PC-3 (cell line): ENCODE data around the gene ERVK3-1. TPM values are rescaled to one million over a fixed set of nuclear protein-coding genes. Genes with fewer than 3 reads are reported as not detected.

ENCODE experiments used
- ATAC-seq: fragments of 200-7000 bp; cut with Tn5 transposase; 2 replicates; pipeline ENCODE4 v1.9.1; 2020; ENCODE audit warnings: mild to moderate bottlenecking, moderate library complexity
- BruUV-seq: library from RNA; stranded (reverse); fragments of 400-500 nt; replicated peaks from 2 replicates; lab custom pipeline; 2021; lab: Mats Ljungman, UMichigan
- CTCF ChIA-PET: fragments of 300-600 bp; sonication (Branson Sonifier 250); formaldehyde crosslinking; loops from one replicate; lab custom pipeline; 2022; ENCODE audit warnings: antibody characterized with exemption; lab: Charles Lee
- POLR2A ChIA-PET: fragments of 300-600 bp; sonication (Branson Sonifier 250); formaldehyde crosslinking; loops from one replicate; lab custom pipeline; 2022; ENCODE audit warnings: antibody characterized with exemption; ENCODE audit not compliant: unreplicated experiment; lab: Charles Lee
- DNase-seq: peaks from one replicate; pipeline ENCODE4 v3.0.0-alpha.2; 2015
- H2AFZ ChIP-seq: fragments of 300-600 bp; sonication (generic); 2 replicates; pipeline ENCODE4 v1.6.0; 2016; ENCODE audit warnings: antibody characterized with exemption, low read length
- H3F3A ChIP-seq: fragments of 300-600 bp; sonication (generic); one replicate; pipeline ENCODE4 v1.6.0; 2017; ENCODE audit warnings: antibody characterized with exemption, low read length, control low read depth, mild to moderate bottlenecking; ENCODE audit not compliant: unreplicated experiment
- H3K27ac ChIP-seq: fragments of 300-600 bp; sonication (generic); 2 replicates; pipeline ENCODE4 v1.5.1; 2016; ENCODE audit warnings: mild to moderate bottlenecking, low read length
- H3K27me3 ChIP-seq: fragments of 300-600 bp; sonication (generic); 2 replicates; pipeline ENCODE4 v1.6.1; 2016; ENCODE audit warnings: low read length, mixed read lengths
- H3K36me3 ChIP-seq: fragments of 300-600 bp; sonication (generic); 2 replicates; pipeline ENCODE4 v1.6.1; 2016; ENCODE audit warnings: low read depth, mixed run types, low read length, mixed read lengths
- H3K4me1 ChIP-seq: fragments of 300-600 bp; sonication (generic); 2 replicates; pipeline ENCODE4 v1.5.1; 2016; ENCODE audit warnings: low read length; ENCODE audit not compliant: insufficient read depth
- H3K4me2 ChIP-seq: fragments of 300-600 bp; sonication (generic); 2 replicates; pipeline ENCODE4 v1.6.0; 2016; ENCODE audit warnings: low read length
- H3K4me3 ChIP-seq: fragments of 300-600 bp; sonication (generic); 2 replicates; pipeline ENCODE4 v1.5.1; 2016; ENCODE audit warnings: mild to moderate bottlenecking, low read length, mixed read lengths
- H3K79me2 ChIP-seq: fragments of 300-600 bp; sonication (generic); 2 replicates; pipeline ENCODE4 v1.6.1; 2017; ENCODE audit warnings: low read length, mixed read lengths
- H3K9ac ChIP-seq: fragments of 300-600 bp; sonication (generic); 2 replicates; pipeline ENCODE4 v1.6.0; 2016; ENCODE audit warnings: mild to moderate bottlenecking, low read length
- H3K9me2 ChIP-seq: fragments of 300-600 bp; sonication (generic); replicated peaks from 2 replicates; pipeline ENCODE4 v1.6.1; 2016; ENCODE audit warnings: mixed run types, low read length, mixed read lengths
- H3K9me3 ChIP-seq: fragments of 300-600 bp; sonication (generic); 2 replicates; pipeline ENCODE4 v1.6.1; 2016; ENCODE audit warnings: low read length, mixed read lengths
- H4K20me1 ChIP-seq: fragments of 300-600 bp; sonication (generic); 2 replicates; pipeline ENCODE4 v1.6.1; 2016; ENCODE audit warnings: low read length, mixed read lengths
- EZH2 ChIP-seq: fragments of 300-600 bp; sonication (generic); IDR thresholded peaks from one replicate; pipeline ENCODE4 v1.6.1; 2017; ENCODE audit warnings: antibody characterized with exemption, mild to moderate bottlenecking, low read length; ENCODE audit not compliant: unreplicated experiment
- EZH2phosphoT487 ChIP-seq: fragments of 300-600 bp; sonication (generic); IDR thresholded peaks from 2 replicates; pipeline ENCODE4 v1.6.1; 2018; ENCODE audit warnings: mild to moderate bottlenecking, antibody characterized with exemption, low read length, borderline replicate concordance
- intact Hi-C: fragments of 100-400 bp; cut with micrococcal nuclease; formaldehyde crosslinking; loops from 2 replicates; pipeline ENCODE4 v1.9.0; 2023
- total RNA-seq: library from RNA; depleted of rRNA; stranded (reverse); fragments of >200 nt; gene quantifications from 2 replicates; pipeline ENCODE4 v1.2.3, GENCODE V29; 2014
- TF ChIP-seq, protein P1 (sequence below): fragments of 300-600 bp; sonication (generic); conservative IDR thresholded peaks from 2 replicates; pipeline ENCODE4 v1.5.1; 2017; ENCODE audit warnings: antibody characterized with exemption, low read depth, mild to moderate bottlenecking, low read length

ERVK3-1 gene
- total RNA-seq, 1 experiment from 2014 or later, result 104 TPM

GRCh38 chr19:58319241-58319640, 14.1 kb downstream of the ERVK3-1 start:
- H3K4me2 ChIP-seq, result no peak overlapping the region
- no peak overlapping the region for H2AFZ ChIP-seq
- no peak overlapping the region for H3K27ac ChIP-seq
- H3K79me2 ChIP-seq, result peaks cover 13% of the 10 kb centered on the region
- no peaks in the 10 kb centered on the region for H3K27me3 ChIP-seq
- DNase-seq (no peak), ATAC-seq (no peak)
- TF ChIP-seq EZH2phosphoT487 (no peak), EZH2 (no peak)
- TF ChIP-seq, protein P1, sequence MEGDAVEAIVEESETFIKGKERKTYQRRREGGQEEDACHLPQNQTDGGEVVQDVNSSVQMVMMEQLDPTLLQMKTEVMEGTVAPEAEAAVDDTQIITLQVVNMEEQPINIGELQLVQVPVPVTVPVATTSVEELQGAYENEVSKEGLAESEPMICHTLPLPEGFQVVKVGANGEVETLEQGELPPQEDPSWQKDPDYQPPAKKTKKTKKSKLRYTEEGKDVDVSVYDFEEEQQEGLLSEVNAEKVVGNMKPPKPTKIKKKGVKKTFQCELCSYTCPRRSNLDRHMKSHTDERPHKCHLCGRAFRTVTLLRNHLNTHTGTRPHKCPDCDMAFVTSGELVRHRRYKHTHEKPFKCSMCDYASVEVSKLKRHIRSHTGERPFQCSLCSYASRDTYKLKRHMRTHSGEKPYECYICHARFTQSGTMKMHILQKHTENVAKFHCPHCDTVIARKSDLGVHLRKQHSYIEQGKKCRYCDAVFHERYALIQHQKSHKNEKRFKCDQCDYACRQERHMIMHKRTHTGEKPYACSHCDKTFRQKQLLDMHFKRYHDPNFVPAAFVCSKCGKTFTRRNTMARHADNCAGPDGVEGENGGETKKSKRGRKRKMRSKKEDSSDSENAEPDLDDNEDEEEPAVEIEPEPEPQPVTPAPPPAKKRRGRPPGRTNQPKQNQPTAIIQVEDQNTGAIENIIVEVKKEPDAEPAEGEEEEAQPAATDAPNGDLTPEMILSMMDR, result no peak
- BruUV-seq, result no TSS peak
- CTCF ChIA-PET, result no interaction called here
- H3K9ac ChIP-seq, result no peak overlapping the region
- H3K9me3 ChIP-seq, result no peaks in the 10 kb centered on the region
- intact Hi-C loops, result no loop called here
- H4K20me1 ChIP-seq, result no peaks in the 10 kb centered on the region
- no peaks in the 10 kb centered on the region for H3K9me2 ChIP-seq
- peaks cover 19% of the 10 kb centered on the region for H3K36me3 ChIP-seq
- POLR2A ChIA-PET, result no interaction called here
- no peak overlapping the region for H3K4me3 ChIP-seq
- no peaks in the 10 kb centered on the region for H3K4me1 ChIP-seq
- H3F3A ChIP-seq, result no peaks in the 10 kb centered on the region

GRCh38 chr19:58325311-58326022, 20.3 kb downstream of the ERVK3-1 start:
- Histone ChIP-seq H3K4me3 (peak overlapping the region; percentile 94), H3K4me2 (peak overlapping the region; percentile 94), H2AFZ (no peak overlapping the region), H4K20me1 (peaks cover 5% of the 10 kb centered on the region; the same call in 1 of the 2 replicates), H3K79me2 (peaks cover 59% of the 10 kb centered on the region), H3K4me1 (peaks cover 22% of the 10 kb centered on the region), H3F3A (no peaks in the 10 kb centered on the region), H3K9ac (peak overlapping the region; percentile 87; the same call in 1 of the 2 replicates), H3K9me2 (no peaks in the 10 kb centered on the region), H3K9me3 (no peaks in the 10 kb centered on the region), H3K36me3 (0 out of 2 replicates have a peak, but pooled peaks cover 5% of the 10 kb centered on the region), H3K27me3 (no peaks in the 10 kb centered on the region), H3K27ac (peak overlapping the region; percentile 5; the same call in 1 of the 2 replicates)
- peak; percentile 7; the same call in 1 of the 2 replicates for ATAC-seq
- TF ChIP-seq, protein P1, result no peak
- no peak for TF ChIP-seq EZH2phosphoT487
- TF ChIP-seq EZH2, result no peak
- POLR2A ChIA-PET, result interaction anchor here (0.6 to 0.9 kb wide), 2 partner anchors 20 to 37 kb away, joined by 3 read pairs; partner anchors contain the start of genes ERVK3-1 and ZNF497
- CTCF ChIA-PET, result interaction anchor here (0.6 kb wide), 1 partner anchor 1079 kb away, joined by 4 read pairs; no protein-coding TSS in a partner anchor
- BruUV-seq, result no TSS peak
- DNase-seq, result peak; percentile 75
- intact Hi-C loops, result loop anchor here (1.0 to 5.0 kb wide), 3 partner anchors 20 to 143 kb away; partner anchors contain the start of genes ERVK3-1 and ZNF274
